ENCODE results near the gene APP. TPM values are rescaled to one million over a fixed set of nuclear protein-coding genes. Genes with fewer than 3 reads are reported as not detected.

The APP gene
- total RNA-seq, 1 experiment from 2014 or later = 224 TPM

- intact Hi-C loops (cut with micrococcal nuclease; ENCODE audit: unreplicated experiment) = no loop called here
- Histone ChIP-seq H3K4me1 (replicated peaks; ENCODE audit: insufficient read depth) (no peaks in the 10 kb centered on the region), H3F3A (ENCODE audit: insufficient read depth, low read depth) (no peaks in the 10 kb centered on the region), H3K36me3 (ENCODE audit: low read depth) (peaks cover 10% of the 10 kb centered on the region; the same call in 1 of the 2 replicates), H3K79me2 (ENCODE audit: low read depth) (no peaks in the 10 kb centered on the region), H3K27me3 (ENCODE audit: insufficient read depth, low read depth) (no peaks in the 10 kb centered on the region), H3K27ac (no peak overlapping the region), H3K9me3 (ENCODE audit: insufficient read depth, low read depth) (no peaks in the 10 kb centered on the region), H3K9me2 (ENCODE audit: insufficient read depth) (no peaks in the 10 kb centered on the region), H2AFZ (no peak overlapping the region), H4K20me1 (ENCODE audit: insufficient read depth) (no peaks in the 10 kb centered on the region), H3K4me2 (no peak overlapping the region), H3K4me3 (no peak overlapping the region)
- POLR2A ChIA-PET (ENCODE audit: unreplicated experiment) = no interaction called here
- no peak for TF ChIP-seq EZH2 (IDR thresholded peaks at IDR 0.05; ENCODE audit: low read depth)
- no peak for TF ChIP-seq CTCF (conservative IDR thresholded peaks at IDR 0.05)
- DNase-seq = no peak
- BruUV-seq (replicated peaks) = no TSS peak
- CTCF ChIA-PET = interaction anchor here (0.5 kb wide), 1 partner anchor 429 kb away, joined by 4 read pairs; no protein-coding TSS in a partner anchor
Observed at GRCh38 chr21:25980710-25981109, 189.9 kb downstream of the APP start.

GRCh38 chr21:25979845-25980616 lies 190.5 kb downstream of the APP start:
- Histone ChIP-seq H3K9me2 (ENCODE audit: insufficient read depth) (no peaks in the 10 kb centered on the region), H3K9me3 (ENCODE audit: insufficient read depth, low read depth) (no peaks in the 10 kb centered on the region), H3K79me2 (ENCODE audit: low read depth) (no peaks in the 10 kb centered on the region), H3F3A (ENCODE audit: insufficient read depth, low read depth) (no peaks in the 10 kb centered on the region), H3K4me1 (replicated peaks; ENCODE audit: insufficient read depth) (no peaks in the 10 kb centered on the region), H3K27ac (no peak overlapping the region), H4K20me1 (ENCODE audit: insufficient read depth) (no peaks in the 10 kb centered on the region), H2AFZ (no peak overlapping the region), H3K4me3 (no peak overlapping the region), H3K4me2 (no peak overlapping the region), H3K36me3 (ENCODE audit: low read depth) (peaks cover 10% of the 10 kb centered on the region; the same call in 1 of the 2 replicates), H3K27me3 (ENCODE audit: insufficient read depth, low read depth) (no peaks in the 10 kb centered on the region)
- ChIA-PET CTCF (interaction anchor here (0.5 kb wide), 1 partner anchor 430 kb away, joined by 4 read pairs; no protein-coding TSS in a partner anchor), POLR2A (ENCODE audit: unreplicated experiment) (no interaction called here)
- intact Hi-C loops (cut with micrococcal nuclease; ENCODE audit: unreplicated experiment) = no loop called here
- TF ChIP-seq EZH2 (IDR thresholded peaks at IDR 0.05; ENCODE audit: low read depth) (no peak), CTCF (conservative IDR thresholded peaks at IDR 0.05) (no peak)
- DNase-seq = no peak
- BruUV-seq (replicated peaks) = no TSS peak

- intact Hi-C loops (cut with micrococcal nuclease; ENCODE audit: unreplicated experiment) = no loop called here
- no TSS peak for BruUV-seq (replicated peaks)
- no peaks in the 10 kb centered on the region for H3K79me2 ChIP-seq (ENCODE audit: low read depth)
- no peaks in the 10 kb centered on the region for H3K4me1 ChIP-seq (replicated peaks; ENCODE audit: insufficient read depth)
- H3K4me2 ChIP-seq = no peak overlapping the region
- H3K36me3 ChIP-seq (ENCODE audit: low read depth) = peaks cover 3% of the 10 kb centered on the region; the same call in 1 of the 2 replicates
- H3K27ac ChIP-seq = no peak overlapping the region
- TF ChIP-seq EZH2 (IDR thresholded peaks at IDR 0.05; ENCODE audit: low read depth) = no peak
- H2AFZ ChIP-seq = no peak overlapping the region
- no peaks in the 10 kb centered on the region for H3F3A ChIP-seq (ENCODE audit: insufficient read depth, low read depth)
- no peak for DNase-seq
- ChIA-PET CTCF (no interaction called here), POLR2A (ENCODE audit: unreplicated experiment) (no interaction called here)
- no peaks in the 10 kb centered on the region for H3K9me3 ChIP-seq (ENCODE audit: insufficient read depth, low read depth)
- H4K20me1 ChIP-seq (ENCODE audit: insufficient read depth) = no peaks in the 10 kb centered on the region
- H3K27me3 ChIP-seq (ENCODE audit: insufficient read depth, low read depth) = no peaks in the 10 kb centered on the region
- no peak overlapping the region for H3K4me3 ChIP-seq
- H3K9me2 ChIP-seq (ENCODE audit: insufficient read depth) = no peaks in the 10 kb centered on the region
Observed at GRCh38 chr21:25977068-25977611, 193.4 kb downstream of the APP start.

Data from PC-9 (cell line).